ENCODE data around the gene NFIB. TPM values are rescaled to one million over a fixed set of nuclear protein-coding genes. Genes with fewer than 3 reads are reported as not detected.

Gene NFIB
- total RNA-seq, 2 donors from 2014 or later = 54.8 to 114 TPM

DNA sequence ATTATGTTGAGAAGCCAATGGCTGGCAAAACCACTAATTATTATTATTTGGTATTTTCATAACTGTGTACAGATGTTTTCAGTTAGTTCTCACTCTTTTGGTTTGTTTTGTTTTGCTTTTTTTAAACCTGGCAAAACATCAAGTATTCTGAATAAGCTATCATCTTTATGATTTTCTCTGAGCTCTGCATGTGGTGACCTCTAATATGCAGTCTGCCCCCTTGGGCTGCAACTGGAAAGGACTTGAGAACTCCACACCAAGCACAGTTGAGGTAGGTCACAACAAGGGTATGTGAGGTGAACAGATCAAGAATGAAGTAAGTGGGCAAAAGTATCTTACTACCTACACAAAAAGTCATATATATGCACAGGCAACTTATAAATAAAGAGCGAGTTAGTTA is 202.2 kb downstream of the NFIB start:
- Histone ChIP-seq H3K9me3 (no peaks in the 10 kb centered on the region), H3K4me1 (ENCODE audit: control insufficient read depth in 1 of 2, low read depth in 2 of 2) (peaks cover 0 to 7% of the 10 kb centered on the region in 2 donors), H3K36me3 (peaks cover 13% of the 10 kb centered on the region), H3K4me3 (no peak overlapping the region), H3K27ac (no peak overlapping the region), H3K27me3 (replicated peaks; ENCODE audit: insufficient read depth) (no peaks in the 10 kb centered on the region)
- DNase-seq (ENCODE audit: low spot score) (no peak), ATAC-seq (ENCODE audit: insufficient number of reproducible peaks, low FRiP score, low read depth) (no peak)
- TF ChIP-seq, protein P1, sequence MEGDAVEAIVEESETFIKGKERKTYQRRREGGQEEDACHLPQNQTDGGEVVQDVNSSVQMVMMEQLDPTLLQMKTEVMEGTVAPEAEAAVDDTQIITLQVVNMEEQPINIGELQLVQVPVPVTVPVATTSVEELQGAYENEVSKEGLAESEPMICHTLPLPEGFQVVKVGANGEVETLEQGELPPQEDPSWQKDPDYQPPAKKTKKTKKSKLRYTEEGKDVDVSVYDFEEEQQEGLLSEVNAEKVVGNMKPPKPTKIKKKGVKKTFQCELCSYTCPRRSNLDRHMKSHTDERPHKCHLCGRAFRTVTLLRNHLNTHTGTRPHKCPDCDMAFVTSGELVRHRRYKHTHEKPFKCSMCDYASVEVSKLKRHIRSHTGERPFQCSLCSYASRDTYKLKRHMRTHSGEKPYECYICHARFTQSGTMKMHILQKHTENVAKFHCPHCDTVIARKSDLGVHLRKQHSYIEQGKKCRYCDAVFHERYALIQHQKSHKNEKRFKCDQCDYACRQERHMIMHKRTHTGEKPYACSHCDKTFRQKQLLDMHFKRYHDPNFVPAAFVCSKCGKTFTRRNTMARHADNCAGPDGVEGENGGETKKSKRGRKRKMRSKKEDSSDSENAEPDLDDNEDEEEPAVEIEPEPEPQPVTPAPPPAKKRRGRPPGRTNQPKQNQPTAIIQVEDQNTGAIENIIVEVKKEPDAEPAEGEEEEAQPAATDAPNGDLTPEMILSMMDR (IDR thresholded peaks at IDR 0.05) = no peak

DNA sequence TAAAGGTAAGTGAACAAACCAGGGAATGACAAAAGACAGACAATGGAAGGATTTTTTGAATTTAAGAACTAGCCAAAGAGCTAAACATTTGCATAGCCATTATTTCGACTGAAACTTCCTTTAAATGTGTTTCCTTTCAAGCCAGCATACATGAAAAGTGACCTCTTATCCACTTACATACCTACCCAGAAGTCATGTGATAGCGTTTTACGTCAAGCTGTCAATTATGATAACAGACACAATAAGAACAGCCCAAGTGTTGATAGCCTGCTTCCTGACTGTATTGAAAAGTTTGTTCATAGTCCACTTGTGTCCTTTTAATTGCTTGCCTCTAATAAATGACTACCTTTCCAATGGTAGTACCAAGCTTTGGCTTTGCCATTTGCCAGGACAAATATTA is 206.0 kb downstream of the NFIB start:
- H3K4me3 ChIP-seq = no peak overlapping the region
- peaks cover 0 to 12% of the 10 kb centered on the region in 2 donors for H3K4me1 ChIP-seq (ENCODE audit: control insufficient read depth in 1 of 2, low read depth in 2 of 2)
- H3K36me3 ChIP-seq = peaks cover 3% of the 10 kb centered on the region
- TF ChIP-seq, protein P1 (IDR thresholded peaks at IDR 0.05) = no peak
- no peak for DNase-seq (ENCODE audit: low spot score)
- ATAC-seq (ENCODE audit: insufficient number of reproducible peaks, low FRiP score, low read depth) = no peak
- H3K9me3 ChIP-seq = no peaks in the 10 kb centered on the region
- H3K27me3 ChIP-seq (replicated peaks; ENCODE audit: insufficient read depth) = no peaks in the 10 kb centered on the region
- no peak overlapping the region for H3K27ac ChIP-seq

DNA sequence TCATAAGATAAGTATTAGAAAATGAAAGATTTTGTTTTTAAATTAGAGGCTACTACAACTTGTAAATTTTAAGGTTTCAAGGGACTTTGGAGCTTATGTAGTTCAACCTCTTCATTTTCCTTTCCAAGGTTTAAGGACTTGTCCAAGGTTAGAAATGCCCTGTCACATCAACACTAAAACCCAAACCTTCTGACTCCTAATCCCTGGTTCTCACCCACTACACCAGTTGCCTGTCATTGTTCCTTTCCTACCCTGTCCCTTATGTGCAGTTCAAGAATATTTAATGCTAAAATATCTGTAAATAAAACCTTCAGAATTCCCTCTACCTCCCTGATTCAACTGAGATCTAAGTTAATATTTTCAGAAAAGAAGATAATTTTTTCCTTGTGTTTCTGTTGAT is 206.4 kb downstream of the NFIB start:
- DNase-seq (ENCODE audit: low spot score) = no peak
- TF ChIP-seq, protein P1 (IDR thresholded peaks at IDR 0.05) = no peak
- Histone ChIP-seq H3K36me3 (no peaks in the 10 kb centered on the region), H3K4me3 (no peak overlapping the region), H3K9me3 (no peaks in the 10 kb centered on the region), H3K27me3 (replicated peaks; ENCODE audit: insufficient read depth) (no peaks in the 10 kb centered on the region), H3K4me1 (ENCODE audit: control insufficient read depth in 1 of 2, low read depth in 2 of 2) (peaks cover 4 to 16% of the 10 kb centered on the region in 2 donors), H3K27ac (no peak overlapping the region)
- no peak for ATAC-seq (ENCODE audit: insufficient number of reproducible peaks, low FRiP score, low read depth)

DNA sequence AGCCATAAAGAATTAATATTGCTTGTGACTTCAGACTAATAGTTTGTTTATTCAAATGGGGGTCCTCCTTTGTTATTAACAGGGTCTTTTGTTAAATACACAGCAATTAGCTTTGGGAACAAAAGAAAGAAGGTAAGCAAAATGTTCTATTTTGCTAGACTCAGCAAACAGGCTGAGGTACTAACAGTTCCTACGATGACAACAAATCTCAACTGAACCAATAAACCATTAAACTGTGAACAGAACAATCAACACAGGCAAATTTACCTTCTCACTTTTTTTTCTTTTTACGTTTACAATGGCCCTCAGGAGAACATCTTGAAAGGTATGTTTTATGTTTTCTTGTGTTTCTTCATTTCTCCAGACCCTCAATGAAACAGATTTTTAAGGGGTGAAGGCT is 207.2 kb downstream of the NFIB start:
- Histone ChIP-seq H3K36me3 (no peaks in the 10 kb centered on the region), H3K27me3 (replicated peaks; ENCODE audit: insufficient read depth) (no peaks in the 10 kb centered on the region), H3K27ac (no peak overlapping the region), H3K4me3 (no peak overlapping the region), H3K9me3 (no peaks in the 10 kb centered on the region), H3K4me1 (ENCODE audit: control insufficient read depth in 1 of 2, low read depth in 2 of 2) (peaks cover 10 to 24% of the 10 kb centered on the region in 2 donors)
- DNase-seq (ENCODE audit: low spot score) (no peak), ATAC-seq (ENCODE audit: insufficient number of reproducible peaks, low FRiP score, low read depth) (no peak)
- TF ChIP-seq, protein P1 (IDR thresholded peaks at IDR 0.05) = no peak

DNA sequence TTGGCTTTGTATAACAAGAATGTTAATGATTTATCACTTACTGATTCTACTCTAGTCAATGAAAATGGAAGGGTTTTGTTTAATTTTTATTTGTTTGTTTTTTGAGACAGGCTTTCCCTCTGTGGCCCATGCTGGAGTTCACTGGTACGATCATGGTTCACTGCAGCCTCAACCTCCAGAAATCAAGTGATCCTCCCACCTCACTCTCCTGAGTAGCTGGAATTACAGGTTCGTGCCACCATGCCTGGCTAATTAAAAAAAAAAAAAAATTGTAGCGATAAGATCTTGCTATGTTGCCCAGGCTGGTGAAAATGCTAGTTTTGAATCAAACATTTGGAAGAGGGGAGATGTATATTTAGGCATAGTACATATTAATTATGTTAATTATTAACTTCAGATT is 209.4 kb downstream of the NFIB start:
- ATAC-seq (ENCODE audit: insufficient number of reproducible peaks, low FRiP score, low read depth) = no peak

More for the DNA sequence above, 209.4 kb downstream of the NFIB start:
- Histone ChIP-seq H3K27ac (no peak overlapping the region), H3K4me1 (ENCODE audit: control insufficient read depth in 1 of 2, low read depth in 2 of 2) (peaks cover 10 to 27% of the 10 kb centered on the region in 2 donors), H3K36me3 (no peaks in the 10 kb centered on the region), H3K27me3 (replicated peaks; ENCODE audit: insufficient read depth) (no peaks in the 10 kb centered on the region), H3K9me3 (no peaks in the 10 kb centered on the region), H3K4me3 (no peak overlapping the region)
- no peak for DNase-seq (ENCODE audit: low spot score)
- TF ChIP-seq, protein P1 (IDR thresholded peaks at IDR 0.05) = no peak
